NCI-H1048 (cell line): ENCODE results near the gene PRDM4.
"Not testable (repeated sequence)": the region's sequence is repeated elsewhere in the genome, so short reads cannot be mapped to it uniquely, and the experiment has no call there.

ENCODE experiments used
- DNase-seq: peaks from one replicate; lab custom pipeline; 2025; lab: John Stamatoyannopoulos, UW

Gene PRDM4

DNA sequence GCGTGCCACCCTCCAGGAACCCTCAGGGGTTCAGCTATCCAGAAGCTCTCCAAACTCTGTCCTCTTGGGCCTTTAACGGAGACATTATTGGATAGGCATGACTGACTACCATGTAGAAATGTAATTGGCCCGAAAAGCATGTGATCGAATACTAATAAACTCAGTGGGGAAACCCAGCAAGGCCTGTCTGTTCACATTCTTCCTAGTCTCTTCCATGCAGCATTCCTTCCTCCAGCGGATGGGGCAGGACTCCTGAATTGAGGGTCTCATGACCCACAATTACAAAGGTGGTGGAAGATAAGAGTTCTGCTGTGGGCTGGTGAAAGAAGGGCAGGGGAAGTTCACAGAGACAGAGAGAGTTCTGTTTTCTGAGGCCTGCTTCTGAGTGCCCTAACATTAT is 6.5 kb upstream of the PRDM4 start:
- DNase-seq = no peak

DNA sequence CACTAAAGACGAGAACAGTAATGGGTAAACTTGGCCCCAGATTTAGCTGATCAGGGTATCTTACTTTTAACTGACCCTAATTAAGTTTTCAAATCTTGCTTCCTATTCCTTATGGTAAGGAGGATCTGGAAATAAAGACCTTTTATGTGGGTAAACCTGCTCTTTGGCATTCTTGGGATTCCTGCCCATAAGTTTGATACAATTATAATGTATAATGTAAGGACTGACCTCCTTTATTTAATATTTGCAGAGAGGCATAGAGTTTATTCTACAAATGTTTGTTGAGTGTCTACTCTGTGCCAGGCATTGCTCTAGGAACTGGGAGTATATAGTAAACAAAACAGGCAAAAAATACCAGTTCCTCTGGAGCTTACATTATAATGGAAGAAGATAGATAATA is 4.4 kb upstream of the PRDM4 start:
- DNase-seq = no peak

DNA sequence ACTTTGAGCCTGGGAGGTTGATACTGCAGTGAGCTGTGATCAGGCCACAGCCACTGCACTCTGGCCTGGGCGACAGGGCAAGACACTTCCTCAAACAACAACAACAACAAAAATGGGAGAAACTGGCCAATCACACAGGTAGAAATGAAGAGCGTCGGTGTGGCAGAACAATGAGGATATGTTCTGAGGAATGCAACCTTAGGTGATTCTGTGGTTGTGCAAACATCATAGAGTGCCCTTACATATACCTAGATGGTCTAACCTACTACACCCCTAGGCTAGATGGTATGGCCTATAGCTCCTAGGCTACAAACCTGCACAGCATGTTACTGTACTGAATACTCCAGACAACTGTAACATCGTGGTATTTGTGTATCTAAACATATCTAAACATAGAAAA is 3.7 kb upstream of the PRDM4 start:
- no peak for DNase-seq

DNA sequence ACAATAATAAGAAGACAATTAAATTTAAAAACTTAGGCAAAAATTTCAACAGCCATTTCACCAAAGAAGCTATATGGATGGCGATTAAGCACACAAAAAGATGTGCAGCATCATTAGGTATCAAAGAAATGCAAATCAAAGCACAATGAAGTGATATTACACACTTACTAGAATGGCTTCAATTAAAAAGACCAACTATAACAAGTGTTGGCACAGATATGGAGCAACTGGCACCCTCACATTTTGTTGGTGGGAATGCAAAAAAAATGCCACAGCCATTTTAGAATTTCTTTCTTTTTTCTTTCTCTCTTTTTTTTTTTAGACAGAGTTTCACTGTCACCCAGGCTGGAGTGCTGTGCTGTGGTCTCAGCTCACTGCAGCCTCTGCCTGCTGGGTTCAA is 1.9 kb upstream of the PRDM4 start:
- no peak for DNase-seq

DNA sequence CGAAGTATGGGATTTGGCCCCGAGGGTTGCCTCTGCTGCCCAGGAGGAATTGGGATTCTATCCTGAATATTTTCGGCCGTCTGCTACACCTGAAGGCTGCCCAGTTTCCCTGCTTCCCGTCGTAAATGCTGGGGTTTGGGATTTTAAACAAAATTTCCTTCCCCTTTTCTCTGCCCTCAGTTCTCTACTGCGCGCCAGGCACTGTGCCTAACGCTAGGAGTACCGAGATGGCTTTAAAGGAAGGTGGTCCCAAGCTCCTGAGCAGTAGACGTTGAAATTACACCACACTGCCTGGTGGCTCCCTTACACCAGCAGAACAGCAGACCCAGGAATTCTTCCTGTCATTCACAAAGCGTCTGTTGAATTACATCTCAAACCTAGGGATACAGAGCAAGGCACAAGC is 566 bp upstream of the PRDM4 start:
- no peak for DNase-seq

DNA sequence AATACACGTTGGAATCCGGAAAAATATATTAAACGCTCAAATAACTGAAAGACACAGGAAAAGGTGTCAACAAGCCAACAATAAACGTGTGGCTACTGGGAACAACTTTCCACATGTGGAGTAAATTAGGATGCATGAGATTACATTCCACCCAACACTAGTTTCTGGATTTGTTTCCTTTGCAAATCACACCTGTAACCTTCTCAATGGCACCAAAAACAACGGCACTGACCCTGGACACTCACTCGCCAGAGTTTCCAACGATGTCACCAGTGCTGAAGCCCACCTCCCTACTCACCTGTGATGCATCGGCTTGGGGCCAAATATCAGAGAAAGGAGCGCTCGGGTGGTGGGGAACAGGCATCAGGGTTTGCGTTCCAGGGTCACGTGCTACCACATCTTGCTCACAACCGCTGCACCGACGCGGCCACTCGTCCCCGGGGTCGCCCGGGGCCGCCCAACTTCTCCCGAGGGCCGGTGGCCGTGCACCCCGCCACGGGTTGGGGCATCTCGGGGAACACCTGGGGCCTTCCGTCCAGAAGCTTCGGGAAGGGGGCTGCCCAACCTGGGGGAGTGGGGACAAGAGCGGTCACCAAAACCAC is 629 bp downstream of the PRDM4 start:
- no peak for DNase-seq

DNA sequence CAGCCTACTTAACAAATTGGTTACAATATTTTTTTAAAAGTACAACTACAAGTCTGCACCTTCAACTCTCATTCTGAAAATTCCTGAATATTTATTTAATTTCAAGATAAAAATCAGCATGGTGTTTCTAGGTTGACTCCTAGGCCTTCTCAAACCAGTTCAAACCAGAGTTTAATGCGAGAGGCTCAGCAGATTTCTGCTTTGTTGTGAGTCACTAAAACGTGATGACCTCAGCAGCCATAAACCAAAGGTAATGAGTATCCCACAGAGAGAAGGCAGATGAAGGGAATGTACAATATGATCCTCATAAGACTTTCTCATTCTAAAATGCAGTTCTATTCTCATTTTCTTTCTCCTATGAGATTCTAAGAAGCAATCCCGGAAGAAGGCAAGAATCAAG is 1.5 kb downstream of the PRDM4 start:
- DNase-seq = no peak

DNA sequence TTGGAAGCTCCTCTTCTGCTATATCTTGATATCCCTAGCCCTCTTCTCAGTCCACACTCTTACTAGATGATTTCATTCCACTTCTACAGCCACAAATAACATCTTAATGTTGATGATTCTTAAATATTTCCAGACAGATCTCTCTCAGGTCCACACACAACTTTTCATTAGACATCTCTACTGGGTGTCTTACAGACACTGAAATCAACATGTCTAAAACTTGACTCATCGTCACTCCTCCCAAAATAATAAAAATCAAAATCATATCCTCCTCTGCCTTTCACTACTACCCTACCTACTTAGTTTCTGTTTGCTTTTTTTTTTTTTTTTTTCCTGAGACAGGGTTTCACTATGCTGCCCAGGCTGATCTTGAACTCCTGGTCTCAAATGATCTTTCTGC is 11.9 kb downstream of the PRDM4 start:
- no peak for DNase-seq

DNA sequence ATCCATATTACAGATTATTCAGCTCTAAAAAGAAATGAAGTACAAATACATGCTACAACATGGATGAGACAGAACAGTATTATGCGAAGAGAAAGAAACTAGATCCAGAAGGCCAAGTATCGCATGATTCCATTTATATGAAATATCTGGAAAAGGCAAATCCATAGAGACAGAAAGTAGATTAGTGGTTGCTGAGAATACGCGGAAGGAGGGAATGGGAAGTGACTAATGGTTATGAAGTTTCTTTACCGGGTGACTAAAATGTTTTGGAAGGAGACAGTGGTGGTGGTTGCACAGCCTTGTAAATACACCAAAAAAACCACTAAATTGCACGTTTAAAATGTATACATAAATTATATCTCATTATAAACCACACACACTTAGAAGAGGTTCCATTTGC is 12.5 kb downstream of the PRDM4 start:
- DNase-seq = no peak

DNA sequence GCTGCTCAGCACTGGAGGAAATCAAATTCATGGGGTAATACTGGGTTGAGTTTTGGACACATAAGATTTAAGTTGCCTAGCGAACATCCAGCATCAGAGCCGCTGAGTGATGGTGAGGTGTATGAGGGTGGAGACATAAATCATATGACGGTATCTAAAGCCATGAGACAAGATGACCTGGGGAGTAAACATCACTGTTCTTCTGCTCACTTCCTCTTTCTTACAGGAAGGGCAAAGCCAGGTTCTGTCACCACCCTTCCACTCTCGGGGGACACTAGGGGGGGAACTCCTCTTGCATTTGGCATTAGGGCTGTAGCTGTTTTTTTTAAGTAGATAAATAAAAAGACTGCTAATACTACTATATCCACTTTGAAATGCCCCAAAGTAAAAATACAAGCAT is 24.0 kb downstream of the PRDM4 start:
- DNase-seq = no peak

DNA sequence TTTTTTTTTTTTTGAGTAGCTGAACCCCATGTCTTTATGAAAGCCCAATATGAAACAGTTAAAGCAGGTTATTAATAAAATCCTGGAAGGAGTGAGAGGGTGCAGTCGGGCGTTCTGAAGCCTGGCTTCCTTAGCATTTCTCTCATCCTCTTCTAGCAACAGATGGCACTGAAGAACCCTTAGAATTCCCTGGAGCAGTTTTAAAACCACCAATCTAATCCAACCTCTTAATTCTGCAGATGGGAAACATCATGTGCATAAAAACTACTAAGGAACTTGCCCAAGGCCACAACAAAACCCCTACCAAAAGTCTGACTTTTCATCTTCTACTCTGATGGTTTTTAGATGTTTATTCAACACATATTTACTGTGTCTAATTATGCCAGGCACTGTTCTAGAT is 25.2 kb downstream of the PRDM4 start:
- no peak for DNase-seq

DNA sequence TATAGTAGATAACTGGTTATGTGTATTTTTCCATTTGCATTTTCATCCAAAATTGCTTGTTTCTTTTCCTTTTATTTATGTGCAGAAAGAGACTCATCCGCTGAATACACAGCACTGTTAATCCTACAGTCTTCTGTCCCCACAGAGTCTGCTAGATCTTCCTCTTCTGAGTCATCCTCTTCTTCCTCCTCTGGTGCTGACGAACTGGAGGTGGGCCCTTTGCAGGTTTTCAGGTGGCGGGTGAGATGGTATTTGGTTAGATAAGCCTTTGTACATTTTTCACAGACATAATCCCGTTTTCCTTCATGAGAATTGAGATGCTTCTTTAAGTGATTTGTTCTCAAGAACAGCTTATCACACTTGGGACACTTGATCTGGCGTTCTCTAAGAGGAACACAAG is 26.8 kb downstream of the PRDM4 start:
- DNase-seq = no peak

DNA sequence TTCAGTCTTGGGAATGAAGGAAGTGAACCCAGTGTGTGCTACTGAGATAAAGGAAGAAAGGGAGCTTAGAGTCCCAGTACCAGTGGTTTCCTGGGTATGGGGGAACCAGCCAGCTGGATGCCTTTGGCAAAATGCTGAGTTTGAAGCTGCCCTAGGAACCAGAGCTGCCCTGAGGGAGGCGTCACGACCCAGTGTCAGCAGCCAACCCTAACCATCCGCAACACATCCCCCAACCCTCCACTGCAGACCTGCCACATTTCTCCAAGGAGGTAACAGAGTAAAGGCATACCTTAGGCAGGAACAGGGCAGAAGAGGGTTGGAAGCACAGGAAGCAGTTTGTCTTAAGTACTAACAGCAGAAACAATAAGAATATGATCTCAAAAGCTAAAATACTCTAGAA is 28.6 kb downstream of the PRDM4 start:
- DNase-seq = no peak

DNA sequence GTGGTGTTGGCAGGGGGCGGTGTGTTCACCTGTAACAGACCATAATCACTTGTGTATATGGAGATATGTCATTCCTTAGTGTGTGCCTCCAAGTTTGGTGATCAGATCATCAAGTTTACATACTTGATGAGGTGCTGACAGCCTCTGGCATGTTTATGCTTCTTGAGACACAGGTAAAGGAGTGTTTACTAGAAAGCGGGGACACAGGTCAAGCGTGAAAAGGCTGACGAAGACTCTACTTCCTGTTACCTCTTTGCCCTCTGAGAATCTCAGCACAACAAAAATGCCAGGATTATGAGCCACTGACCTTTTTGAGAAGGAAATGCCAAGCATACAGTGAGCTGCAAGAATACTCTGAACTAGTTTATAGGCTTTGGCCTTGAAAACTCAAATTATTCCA is 29.6 kb downstream of the PRDM4 start:
- DNase-seq = no peak

DNA sequence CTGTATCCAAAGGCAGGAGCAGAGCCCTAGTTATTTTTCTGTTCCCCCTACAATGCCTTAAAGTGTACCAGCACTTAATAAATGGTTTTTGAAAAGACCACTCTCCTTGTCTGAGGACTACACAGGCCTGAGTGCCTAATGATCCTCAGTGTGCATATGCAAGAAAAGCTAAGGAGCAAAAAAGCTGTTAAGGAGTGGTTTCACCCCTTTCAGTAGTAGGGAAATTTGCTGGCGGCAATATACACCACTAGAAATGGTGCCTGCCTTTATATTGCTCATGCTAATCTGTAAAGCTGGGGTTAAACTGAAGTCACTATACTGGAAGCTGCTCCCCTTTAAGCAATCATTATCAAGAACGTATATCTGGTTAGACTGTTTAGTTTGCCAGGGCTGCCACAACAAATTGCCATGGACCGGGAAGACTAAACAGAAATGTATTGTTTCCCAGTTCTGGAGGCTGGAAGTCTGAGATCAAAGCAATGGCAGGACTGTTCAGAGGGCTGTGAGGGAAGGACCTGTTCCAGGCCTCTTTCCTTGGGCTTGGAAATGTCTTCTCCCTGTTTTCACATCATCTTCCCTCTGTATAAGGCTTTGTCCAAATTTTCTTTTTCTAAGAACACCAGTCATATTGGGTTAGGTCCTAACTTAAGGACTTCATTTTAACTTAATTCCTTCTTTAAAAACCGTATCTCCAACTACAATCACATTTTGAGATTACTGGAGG is 30.2 kb downstream of the PRDM4 start:
- DNase-seq = no peak

DNA sequence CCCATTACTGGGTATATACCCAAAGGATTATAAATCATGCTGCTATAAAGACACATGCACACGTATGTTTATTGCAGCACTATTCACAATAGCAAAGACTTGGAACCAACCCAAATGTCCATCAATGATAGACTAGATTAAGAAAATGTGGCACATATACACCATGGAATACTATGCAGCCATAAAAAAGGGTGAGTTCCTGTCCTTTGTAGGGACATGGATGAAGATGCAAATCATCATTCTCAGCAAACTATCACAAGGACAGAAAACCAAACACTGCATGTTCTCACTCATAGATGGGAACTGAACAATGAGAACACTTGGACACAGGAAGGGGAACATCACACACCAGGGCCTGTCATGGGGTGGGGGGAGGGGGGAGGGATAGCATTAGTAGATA is 33.2 kb downstream of the PRDM4 start:
- not testable (repeated sequence) for DNase-seq

DNA sequence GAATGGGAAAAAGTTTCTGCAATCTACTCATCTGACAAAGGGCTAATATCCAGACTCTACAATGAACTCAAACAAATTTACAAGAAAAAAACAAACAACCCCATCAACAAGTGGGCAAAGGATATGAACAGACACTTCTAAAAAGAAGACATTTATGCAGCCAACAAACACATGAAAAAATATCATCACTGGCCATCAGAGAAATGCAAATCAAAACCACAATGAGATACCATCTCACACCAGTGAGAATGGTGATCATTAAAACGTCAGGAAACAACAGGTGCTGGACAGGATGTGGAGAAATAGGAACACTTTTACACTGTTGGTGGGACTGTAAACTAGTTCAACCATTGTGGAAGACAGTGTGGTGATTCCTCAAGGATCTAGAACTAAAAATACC is 33.6 kb downstream of the PRDM4 start:
- not testable (repeated sequence) for DNase-seq

DNA sequence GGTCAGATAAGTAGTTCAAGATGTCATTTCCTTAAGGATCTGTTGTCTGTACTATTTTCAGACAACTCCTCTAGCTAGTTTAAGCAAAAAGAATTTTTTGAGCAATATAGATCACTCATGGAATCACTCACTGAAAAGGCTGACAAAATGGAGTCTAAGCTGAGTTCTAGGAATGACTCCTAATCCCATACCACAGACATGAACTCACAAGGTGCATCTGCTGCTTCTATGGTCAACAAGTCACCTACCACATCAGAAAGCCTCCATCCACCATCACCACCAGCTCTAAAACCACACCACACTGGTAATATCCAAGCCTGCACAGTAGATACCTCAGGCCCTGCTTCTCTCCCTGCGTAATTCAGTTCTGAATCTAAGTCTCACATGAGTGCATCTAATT is 42.3 kb downstream of the PRDM4 start:
- no peak for DNase-seq

DNA sequence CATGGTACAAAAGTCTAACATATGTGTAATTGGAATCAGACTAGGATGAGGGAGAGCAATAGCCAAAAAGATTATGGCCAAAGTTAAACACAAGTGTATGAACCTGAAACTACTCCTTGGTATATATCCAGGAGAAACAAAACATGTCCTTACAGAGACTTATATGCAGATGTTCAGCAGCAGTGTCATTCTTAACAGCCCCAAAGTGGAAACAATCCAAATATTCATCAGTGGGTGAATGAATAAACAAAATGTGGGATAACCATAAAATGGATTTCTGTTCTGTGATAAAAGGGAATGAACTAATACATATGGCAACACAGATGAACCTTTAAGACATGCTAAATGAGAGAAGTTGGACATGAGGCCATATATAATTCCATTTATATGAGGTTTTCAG is 45.2 kb downstream of the PRDM4 start:
- no peak for DNase-seq

DNA sequence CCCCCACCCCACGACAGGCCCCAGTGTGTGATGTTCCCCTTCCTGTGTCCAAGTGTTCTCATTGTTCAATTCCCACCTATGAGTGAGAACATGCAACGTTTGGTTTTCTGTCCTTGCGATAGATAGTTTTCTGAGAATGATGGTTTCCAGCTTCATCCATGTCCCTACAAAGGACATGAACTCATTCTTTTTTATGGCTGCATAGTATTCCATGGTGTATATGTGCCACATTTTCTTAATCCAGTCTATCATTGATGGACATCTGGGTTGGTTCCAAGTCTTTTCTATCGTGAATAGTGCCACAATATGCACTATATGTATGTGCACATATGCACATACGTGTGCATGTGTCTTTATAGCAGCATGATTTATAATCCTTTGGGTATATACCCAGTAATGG is 55.4 kb downstream of the PRDM4 start:
- not testable (repeated sequence) for DNase-seq

DNA sequence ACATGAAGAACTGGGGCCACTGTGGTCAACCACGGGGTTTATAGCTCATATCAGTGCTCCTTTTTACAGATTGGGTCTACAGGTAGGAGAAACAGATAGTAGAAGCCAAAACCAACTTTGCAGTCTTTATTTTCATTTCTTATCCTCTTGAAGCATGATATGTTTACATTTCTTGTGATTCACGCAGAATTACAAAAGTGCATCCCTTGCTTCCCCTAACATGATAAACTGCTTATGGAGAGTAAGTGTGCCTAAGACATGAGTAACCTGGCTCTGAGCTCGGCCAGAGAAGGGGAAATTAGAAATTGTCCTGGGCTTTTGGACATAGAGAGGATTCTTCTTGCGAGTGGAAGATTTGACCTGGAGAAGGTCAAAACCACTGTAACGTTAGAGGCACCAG is 56.9 kb downstream of the PRDM4 start:
- no peak for DNase-seq

DNA sequence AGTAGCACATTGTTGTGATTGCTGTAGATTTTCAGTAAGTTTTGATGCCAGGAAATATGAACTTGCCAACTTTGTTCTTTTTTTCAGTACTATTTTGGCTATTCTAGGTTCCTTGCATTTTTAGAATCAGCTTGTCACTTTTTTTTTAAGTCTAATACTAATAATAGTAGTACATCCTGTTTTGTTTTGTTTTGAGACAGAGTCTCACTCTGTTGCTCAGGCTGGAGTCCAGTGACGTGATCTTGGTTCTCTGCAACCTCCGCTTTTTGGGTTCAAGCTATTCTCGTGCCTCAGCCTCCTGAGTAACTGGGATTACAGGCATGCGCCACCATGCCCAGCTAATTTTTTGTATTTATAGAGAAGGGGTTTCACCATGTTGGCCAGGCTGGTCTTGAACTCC is 58.8 kb downstream of the PRDM4 start:
- no peak for DNase-seq

DNA sequence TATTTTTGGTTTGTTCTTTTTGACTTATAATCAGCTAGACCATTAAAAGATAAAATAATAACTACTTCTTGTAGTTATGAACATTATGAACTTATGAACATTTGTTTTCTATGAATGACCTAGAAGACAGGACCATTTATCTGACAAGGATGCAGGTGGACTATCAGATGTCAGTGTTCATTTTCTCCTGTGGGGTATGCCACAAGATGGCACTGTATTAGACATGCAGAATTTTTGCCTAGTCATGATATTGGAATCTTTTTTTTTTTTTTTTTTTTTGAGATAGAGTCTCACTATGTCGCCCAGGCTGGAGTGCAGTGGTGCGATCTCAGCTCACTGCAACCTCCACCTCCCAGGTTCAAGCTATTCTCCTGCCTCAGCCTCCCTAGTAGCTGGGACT is 65.2 kb downstream of the PRDM4 start:
- not testable (repeated sequence) for DNase-seq
